OCI-LY3 (cell line): ENCODE data around the gene AIF1.

Experiments used
- H2AFZ ChIP-seq: fragments of 200-600, 300-600 bp; shearing (Covaris generic); 2 replicates; pipeline ENCODE4 v1.6.0; 2014; ENCODE audit warnings: antibody characterized with exemption, low read depth, low read length
- H3K27ac ChIP-seq: fragments of 200-600, 300-600 bp; sonication (generic); 2 replicates; pipeline ENCODE4 v1.5.1; 2014; ENCODE audit warnings: mild to moderate bottlenecking, low read length, moderate library complexity, mixed read lengths
- H3K27me3 ChIP-seq: fragments of 200-600, 300-600 bp; sonication (generic); 2 replicates; pipeline ENCODE4 v1.6.1; 2014; ENCODE audit warnings: low read depth, low read length, mixed read lengths
- H3K36me3 ChIP-seq: fragments of 200-600, 300-600 bp; sonication (generic); replicated peaks from 2 replicates; pipeline ENCODE3; 2014; ENCODE audit warnings: low read depth, low read length, mixed read lengths
- H3K4me1 ChIP-seq: fragments of 300-600, 200-600 bp; sonication (generic); 2 replicates; pipeline ENCODE4 v1.6.1; 2014; ENCODE audit warnings: low read length, mixed read lengths
- H3K4me2 ChIP-seq: fragments of 200-600, 300-600 bp; sonication (generic); 2 replicates; pipeline ENCODE4 v1.6.1; 2014; ENCODE audit warnings: low read length, mixed read lengths
- H3K4me3 ChIP-seq: fragments of 300-600, 200-600 bp; sonication (generic); 2 replicates; pipeline ENCODE4 v1.5.1; 2014; ENCODE audit warnings: antibody characterized with exemption, mild to moderate bottlenecking, low read length, moderate library complexity
- H3K79me2 ChIP-seq: fragments of 300-600, 200-600 bp; shearing (Covaris generic); 2 replicates; pipeline ENCODE4 v1.6.1; 2014; ENCODE audit warnings: mild to moderate bottlenecking, low read length, mixed read lengths
- H3K9ac ChIP-seq: fragments of 300-600, 200-600 bp; shearing (Covaris generic); 2 replicates; pipeline ENCODE4 v1.6.0; 2014; ENCODE audit warnings: mild to moderate bottlenecking, low read length, moderate library complexity
- H3K9me3 ChIP-seq: fragments of 200-600, 300-600 bp; shearing (Covaris generic); 2 replicates; pipeline ENCODE4 v1.6.1; 2014; ENCODE audit warnings: low read length, mixed read lengths; ENCODE audit not compliant: insufficient read depth
- H4K20me1 ChIP-seq: fragments of 200-600, 300-600 bp; sonication (generic); 2 replicates; pipeline ENCODE4 v1.6.1; 2016; ENCODE audit warnings: low read length, mixed read lengths; ENCODE audit not compliant: insufficient read depth
- EZH2phosphoT487 ChIP-seq: fragments of 200-600 bp; shearing (Covaris generic); IDR thresholded peaks from 2 replicates; pipeline ENCODE4 v1.6.1; 2018; ENCODE audit warnings: antibody characterized with exemption, mixed run types, low read depth
- TF ChIP-seq, protein P1 (sequence below): fragments of 200-600, 300-600 bp; sonication (generic); IDR thresholded peaks from 2 replicates; pipeline ENCODE4 v1.5.1; 2014; ENCODE audit warnings: antibody characterized with exemption, low read length, low read depth

The AIF1 gene

GRCh38 chr6:31666337-31666965, 51.4 kb downstream of the AIF1 start:
- H3K4me2 ChIP-seq = peak overlapping the region; percentile 93
- peak overlapping the region; percentile 100 for H3K4me3 ChIP-seq
- H3K27me3 ChIP-seq = no peaks in the 10 kb centered on the region
- peaks cover 42% of the 10 kb centered on the region for H3K79me2 ChIP-seq
- H4K20me1 ChIP-seq = no peaks in the 10 kb centered on the region
- peak overlapping the region; percentile 59 for H3K27ac ChIP-seq
- TF ChIP-seq, protein P1, sequence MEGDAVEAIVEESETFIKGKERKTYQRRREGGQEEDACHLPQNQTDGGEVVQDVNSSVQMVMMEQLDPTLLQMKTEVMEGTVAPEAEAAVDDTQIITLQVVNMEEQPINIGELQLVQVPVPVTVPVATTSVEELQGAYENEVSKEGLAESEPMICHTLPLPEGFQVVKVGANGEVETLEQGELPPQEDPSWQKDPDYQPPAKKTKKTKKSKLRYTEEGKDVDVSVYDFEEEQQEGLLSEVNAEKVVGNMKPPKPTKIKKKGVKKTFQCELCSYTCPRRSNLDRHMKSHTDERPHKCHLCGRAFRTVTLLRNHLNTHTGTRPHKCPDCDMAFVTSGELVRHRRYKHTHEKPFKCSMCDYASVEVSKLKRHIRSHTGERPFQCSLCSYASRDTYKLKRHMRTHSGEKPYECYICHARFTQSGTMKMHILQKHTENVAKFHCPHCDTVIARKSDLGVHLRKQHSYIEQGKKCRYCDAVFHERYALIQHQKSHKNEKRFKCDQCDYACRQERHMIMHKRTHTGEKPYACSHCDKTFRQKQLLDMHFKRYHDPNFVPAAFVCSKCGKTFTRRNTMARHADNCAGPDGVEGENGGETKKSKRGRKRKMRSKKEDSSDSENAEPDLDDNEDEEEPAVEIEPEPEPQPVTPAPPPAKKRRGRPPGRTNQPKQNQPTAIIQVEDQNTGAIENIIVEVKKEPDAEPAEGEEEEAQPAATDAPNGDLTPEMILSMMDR = no peak
- TF ChIP-seq EZH2phosphoT487 = no peak
- H3K36me3 ChIP-seq = peaks cover 38% of the 10 kb centered on the region
- H3K9me3 ChIP-seq = peaks cover 3% of the 10 kb centered on the region; the same call in 1 of the 2 replicates
- peak overlapping the region; percentile 89 for H3K9ac ChIP-seq
- no peak overlapping the region for H2AFZ ChIP-seq
- peaks cover 23% of the 10 kb centered on the region for H3K4me1 ChIP-seq
